Stimulated activated CD4-positive, alpha-beta T cell treated with anti-CD3 and anti-CD28 coated beads, Interleukin-15, amount 100 ng/mL, for 1 hour (primary cell): ENCODE measurements around the gene PARD6G.
"Not testable (repeated sequence)": the region's sequence is repeated elsewhere in the genome, so short reads cannot be mapped to it uniquely, and the experiment has no call there.

Experiments
- DNase-seq, 2 donors: peaks; one replicate each; pipeline ENCODE4 v3.0.0-alpha.2; 2020; ENCODE audit warnings: low read depth in 1 of 2, low spot score in 1 of 2

The PARD6G gene

GRCh38 chr18:80241919-80242777 is 5.2 kb downstream of the PARD6G start:
- DNase-seq, result no peak

DNA sequence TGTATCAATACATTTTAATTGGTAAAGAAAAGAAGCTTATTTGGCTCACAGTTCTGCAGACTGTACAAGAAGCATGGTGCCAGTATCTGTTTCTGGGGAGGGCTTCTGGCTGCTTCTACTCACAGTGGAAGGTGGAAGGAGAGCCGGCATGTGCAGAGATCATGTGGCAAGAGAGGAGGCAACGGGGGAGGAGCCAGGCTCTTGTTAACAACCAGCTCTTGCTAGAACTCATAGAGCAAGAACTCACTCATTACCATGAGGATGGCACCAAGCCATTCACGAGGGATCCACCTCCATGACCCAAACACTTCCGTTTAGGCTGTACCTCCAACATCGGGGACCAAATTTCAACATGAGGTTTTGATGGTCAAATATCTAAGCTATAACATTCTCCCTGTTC is 7.5 kb downstream of the PARD6G start:
- no peak for DNase-seq

DNA sequence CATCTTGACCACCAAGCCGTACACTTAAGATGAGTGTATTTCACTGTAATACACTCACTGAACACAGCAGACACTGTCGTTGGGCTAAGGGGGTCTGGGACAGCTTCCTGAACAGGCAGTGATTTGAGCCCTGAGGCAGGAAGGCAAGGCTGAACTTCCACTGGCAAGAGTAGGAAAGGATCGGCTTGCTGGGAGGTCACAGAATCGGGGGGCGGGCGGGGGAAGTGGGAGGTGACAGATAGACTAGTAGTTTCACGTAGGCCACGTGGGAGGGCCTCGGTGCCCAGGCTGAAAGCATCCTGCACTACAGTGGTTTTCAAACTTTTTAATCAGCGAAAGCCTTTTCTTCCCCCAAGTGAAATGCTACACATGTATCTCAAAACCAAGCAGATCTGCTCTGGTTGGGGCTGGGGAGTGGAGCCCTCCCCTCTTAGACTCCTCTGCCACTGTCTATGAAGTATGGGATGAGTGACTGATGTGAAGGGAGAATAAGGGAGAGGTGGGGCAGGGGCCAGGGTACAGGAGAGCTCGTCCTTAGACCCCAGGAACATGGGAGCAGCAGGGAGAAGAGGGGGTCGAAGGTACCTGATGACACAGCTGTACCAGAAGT is 8.6 kb downstream of the PARD6G start:
- DNase-seq, result no peak

DNA sequence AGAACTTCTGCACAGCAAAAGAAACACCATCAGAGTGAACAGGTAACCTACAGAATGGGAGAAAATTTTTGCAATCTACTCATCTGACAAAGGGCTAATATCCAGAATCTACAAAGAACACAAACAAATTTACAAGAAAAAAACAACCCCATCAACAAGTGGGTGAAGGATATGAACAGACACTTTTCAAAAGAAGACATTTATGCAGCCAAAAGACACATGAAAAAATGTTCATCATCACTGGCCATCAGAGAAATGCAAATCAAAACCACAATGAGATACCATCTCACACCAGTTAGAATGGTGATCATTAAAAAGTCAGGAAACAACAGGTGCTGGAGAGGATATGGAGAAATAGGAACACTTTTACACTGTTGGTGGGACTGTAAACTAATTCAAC is 9.8 kb downstream of the PARD6G start:
- DNase-seq, result not testable (repeated sequence)

GRCh38 chr18:80234398-80234797 is 12.9 kb downstream of the PARD6G start:
- no peak for DNase-seq

- DNase-seq, result no peak
Measured at GRCh38 chr18:80233899-80234298, 13.4 kb downstream of the PARD6G start.

- no peak for DNase-seq
Measured at GRCh38 chr18:80233201-80233835, 14.0 kb downstream of the PARD6G start.

DNA sequence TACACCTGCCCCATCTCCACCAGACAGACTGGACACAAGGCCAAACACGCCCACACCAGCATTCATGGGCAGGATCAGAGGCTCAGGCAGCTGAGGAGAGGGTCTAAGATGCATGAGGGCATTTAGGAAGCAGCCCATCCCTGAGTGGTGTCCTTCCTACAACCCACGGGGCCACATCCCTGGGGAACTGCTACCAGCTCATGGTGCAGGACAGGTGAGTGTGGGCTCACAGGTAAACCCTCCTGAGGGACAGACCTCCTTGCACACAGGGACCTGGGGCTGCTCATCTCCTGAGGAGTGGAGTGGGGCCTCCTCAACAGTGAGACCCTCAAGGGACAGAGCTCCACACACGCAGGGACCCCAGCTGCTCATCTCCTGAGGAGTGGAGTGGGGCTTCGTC is 14.6 kb downstream of the PARD6G start:
- no peak for DNase-seq

- DNase-seq, result no peak
Measured at GRCh38 chr18:80232030-80232429, 15.3 kb downstream of the PARD6G start.

GRCh38 chr18:80231616-80232015 is 15.7 kb downstream of the PARD6G start:
- no peak for DNase-seq

GRCh38 chr18:80231151-80231550 is 16.2 kb downstream of the PARD6G start:
- DNase-seq, result no peak

DNA sequence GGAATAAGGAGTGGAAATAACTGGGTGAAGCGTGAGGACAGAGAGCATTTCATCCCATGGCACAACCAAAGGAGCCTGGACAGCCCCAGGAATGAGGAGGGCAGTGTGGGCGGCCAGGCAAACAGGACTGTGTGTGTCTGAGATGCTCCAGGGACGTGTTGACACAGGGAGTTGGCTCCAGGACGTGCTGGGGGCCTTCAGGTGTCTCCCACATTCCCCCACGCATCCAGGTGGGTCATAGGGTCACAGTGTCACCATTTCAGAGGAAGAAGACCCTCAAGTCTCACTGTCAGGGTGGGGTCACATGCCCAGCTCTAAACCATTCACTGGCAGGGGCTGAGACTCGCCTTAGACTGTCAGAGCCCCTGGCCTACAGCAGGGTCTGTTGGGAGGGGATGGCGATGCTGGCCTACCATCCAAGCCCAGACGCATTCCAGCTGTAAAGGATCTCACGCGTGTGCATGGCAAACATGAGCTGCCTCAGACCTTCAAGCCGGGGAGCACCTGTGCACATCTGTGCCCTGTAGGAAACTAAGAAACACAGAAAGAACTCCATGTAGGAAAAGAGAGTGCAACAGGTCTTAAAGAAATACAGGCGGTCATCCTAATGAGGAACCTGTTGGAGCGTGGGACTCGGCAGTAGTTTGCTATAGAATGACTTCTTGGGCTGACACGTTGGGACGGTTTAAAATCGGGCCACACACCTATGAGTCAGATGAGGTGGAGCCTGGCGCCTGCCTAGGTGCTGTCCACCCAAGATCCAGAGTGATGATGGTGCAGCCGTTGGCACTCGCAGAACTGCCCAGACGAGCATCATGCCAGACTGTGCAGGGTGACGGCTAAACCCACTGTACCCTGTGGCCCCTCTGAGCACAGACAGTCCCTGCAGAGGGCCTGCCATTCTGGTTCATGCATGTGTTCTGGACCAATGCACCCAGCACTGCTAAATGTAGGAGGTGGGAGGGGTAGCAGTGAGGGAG is 17.3 kb downstream of the PARD6G start:
- DNase-seq, result no peak

DNA sequence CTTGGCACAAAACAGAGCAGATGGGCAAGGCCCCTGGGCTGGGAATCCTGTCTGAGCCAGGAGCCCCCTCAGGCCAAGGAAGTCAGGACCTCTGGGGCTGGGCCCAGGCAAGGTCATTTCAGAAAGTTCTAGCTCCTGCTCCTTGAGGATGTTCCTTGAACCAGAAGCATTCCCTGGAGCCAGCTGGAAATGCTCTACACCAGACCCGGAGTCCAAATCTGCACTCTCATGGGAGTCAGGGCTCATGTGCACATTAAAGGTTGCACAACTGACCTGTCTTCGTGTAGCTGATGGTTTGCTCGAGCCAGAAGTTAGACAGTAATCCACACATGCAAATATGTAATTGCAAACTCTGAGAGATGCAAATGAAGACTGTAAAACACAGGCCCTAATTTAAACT is 18.0 kb downstream of the PARD6G start:
- DNase-seq, result no peak

DNA sequence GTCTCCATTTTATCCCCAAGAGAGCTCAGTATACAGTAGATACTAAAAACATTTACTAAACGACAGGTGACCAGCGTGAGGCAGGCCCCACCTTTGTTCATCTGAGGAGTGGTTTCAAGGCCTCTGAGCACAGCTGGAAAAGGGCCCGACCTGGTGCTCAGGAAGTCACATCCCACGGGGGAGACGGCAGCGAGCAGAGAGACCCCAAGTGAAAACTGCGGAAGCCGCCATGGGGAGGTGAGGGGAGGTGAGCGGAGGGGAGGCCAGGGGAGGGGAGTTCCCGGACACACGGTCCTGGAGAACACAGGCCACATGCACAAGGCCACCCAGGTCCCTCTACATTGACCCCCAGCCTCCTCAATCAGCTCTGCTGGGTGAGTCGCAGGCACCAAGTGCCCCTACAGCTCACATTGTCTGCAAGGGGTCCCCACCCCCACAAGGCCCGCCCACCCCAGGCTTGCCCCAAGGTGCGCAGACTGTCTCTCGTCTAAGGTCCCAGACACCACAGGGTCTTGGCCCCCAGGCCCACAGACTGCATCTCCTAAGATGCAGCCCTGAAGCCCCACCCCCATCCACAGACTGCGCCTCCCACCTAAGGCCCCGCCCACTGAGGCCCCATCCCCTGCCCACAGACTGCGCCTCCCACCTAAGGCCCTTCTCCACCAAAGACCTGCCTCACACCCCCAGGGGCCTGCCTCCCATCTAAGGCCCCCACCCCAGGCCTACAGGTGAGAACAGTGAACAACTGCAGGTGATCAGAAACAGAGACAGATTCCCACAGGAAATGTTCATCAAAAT is 19.1 kb downstream of the PARD6G start:
- no peak for DNase-seq

DNA sequence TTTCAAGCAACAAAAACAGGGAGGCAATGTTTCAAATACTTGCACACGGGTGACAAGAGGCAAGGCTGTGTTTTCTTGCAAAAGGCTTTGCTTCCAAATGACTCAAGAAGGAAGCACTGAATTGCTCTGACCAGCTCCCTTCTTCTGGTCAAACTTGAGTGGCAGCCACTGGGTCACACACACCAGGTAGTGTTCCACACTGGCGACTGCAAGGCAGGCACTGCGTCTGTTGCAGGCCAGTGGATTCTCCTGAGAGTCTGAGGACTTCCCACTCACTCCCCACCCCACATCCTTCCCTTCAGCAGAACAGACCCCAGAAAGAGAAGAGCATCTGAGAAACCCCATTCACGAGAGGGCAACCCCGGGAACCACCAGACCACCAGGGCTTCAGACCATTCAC is 19.8 kb downstream of the PARD6G start:
- no peak for DNase-seq

GRCh38 chr18:80225685-80226084 is 21.6 kb downstream of the PARD6G start:
- no peak for DNase-seq

GRCh38 chr18:80223581-80224148 is 23.6 kb downstream of the PARD6G start:
- DNase-seq, result no peak

- not testable (repeated sequence) for DNase-seq
Measured at GRCh38 chr18:80219488-80219887, 27.8 kb downstream of the PARD6G start.

GRCh38 chr18:80218341-80219227 is 28.7 kb downstream of the PARD6G start:
- DNase-seq, result no peak
